Measurements from ENCODE around the gene ITIH6.
"Not testable (repeated sequence)": the region's sequence is repeated elsewhere in the genome, so short reads cannot be mapped to it uniquely, and the experiment has no call there.

ITIH6 gene, protein sequence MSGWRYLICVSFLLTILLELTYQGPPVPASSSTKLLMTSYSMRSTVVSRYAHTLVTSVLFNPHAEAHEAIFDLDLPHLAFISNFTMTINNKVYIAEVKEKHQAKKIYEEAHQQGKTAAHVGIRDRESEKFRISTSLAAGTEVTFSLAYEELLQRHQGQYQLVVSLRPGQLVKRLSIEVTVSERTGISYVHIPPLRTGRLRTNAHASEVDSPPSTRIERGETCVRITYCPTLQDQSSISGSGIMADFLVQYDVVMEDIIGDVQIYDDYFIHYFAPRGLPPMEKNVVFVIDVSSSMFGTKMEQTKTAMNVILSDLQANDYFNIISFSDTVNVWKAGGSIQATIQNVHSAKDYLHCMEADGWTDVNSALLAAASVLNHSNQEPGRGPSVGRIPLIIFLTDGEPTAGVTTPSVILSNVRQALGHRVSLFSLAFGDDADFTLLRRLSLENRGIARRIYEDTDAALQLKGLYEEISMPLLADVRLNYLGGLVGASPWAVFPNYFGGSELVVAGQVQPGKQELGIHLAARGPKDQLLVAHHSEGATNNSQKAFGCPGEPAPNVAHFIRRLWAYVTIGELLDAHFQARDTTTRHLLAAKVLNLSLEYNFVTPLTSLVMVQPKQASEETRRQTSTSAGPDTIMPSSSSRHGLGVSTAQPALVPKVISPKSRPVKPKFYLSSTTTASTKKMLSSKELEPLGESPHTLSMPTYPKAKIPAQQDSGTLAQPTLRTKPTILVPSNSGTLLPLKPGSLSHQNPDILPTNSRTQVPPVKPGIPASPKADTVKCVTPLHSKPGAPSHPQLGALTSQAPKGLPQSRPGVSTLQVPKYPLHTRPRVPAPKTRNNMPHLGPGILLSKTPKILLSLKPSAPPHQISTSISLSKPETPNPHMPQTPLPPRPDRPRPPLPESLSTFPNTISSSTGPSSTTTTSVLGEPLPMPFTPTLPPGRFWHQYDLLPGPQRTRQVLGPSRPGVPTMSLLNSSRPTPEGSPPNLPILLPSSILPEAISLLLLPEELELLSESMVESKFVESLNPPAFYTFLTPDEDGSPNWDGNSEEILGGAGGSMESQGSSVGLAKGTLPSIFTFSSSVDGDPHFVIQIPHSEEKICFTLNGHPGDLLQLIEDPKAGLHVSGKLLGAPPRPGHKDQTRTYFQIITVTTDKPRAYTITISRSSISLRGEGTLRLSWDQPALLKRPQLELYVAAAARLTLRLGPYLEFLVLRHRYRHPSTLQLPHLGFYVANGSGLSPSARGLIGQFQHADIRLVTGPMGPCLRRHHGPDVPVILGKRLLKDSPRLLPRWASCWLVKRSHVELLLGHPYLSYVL

DNA sequence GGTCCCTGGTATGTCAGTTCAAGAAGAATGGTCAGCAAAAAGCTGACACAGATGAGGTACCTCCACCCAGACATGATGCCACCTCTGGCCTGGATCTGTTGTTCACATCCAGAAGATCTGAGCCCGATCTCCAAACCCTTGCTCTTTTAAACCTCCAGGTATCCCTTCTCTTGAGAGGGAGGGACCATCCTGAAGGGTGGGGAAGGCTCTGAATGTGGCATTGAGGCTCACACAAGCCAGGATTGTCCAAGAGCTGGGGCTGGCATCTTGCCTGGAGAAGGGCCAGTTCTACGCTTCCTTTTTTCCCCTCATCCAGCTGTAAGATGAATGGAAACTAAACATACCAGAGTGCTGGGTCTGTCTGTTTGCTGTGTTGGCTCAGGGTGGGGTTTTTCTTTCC lies at the start of gene ITIH6:
Gene ITIH6 (minus strand): TSS at position 119 of the 400 bp plus-strand sequence. CDS start 45 bp downstream, at position 74.
- DNase-seq (ENCODE audit: low spot score) = no peak

DNA sequence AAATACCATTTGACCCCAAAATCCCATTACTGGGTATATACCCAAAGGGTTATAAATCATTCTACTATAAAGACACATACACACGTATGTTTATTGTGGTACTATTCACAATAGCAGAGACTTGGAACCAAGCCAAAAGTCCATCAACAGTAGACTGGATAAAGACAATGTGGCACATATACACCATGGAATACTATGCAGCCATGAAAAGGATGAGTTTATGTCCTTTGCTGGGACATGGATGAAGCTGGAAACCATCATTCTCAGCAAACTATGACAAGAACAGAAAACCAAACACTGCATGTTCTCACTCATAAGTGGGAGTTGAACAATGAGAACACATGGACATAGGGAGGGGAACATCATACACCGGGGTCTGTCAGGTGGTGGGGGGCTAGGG lies 49.6 kb upstream of the ITIH6 start:
- DNase-seq (ENCODE audit: low spot score) = not testable (repeated sequence)

DNA sequence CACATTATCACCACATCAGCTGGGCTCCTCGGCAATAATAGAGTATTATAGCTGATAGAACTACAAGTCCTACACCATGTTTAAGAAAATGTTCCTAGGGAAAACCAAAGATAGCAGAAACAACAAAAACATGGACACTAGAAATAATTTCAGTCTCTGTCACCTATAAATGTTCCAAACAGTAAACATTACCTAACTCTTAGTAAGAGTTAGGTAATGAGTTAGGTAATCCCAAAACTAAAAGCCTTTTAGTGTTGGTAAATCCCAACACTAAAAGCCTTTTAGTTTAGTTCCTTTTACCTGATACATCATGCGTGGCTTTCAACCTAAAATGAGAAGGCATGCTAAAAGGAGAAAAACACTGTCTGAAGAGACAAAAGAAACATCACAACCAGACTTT lies 45.0 kb upstream of the ITIH6 start:
- DNase-seq (ENCODE audit: low spot score) = no peak

DNA sequence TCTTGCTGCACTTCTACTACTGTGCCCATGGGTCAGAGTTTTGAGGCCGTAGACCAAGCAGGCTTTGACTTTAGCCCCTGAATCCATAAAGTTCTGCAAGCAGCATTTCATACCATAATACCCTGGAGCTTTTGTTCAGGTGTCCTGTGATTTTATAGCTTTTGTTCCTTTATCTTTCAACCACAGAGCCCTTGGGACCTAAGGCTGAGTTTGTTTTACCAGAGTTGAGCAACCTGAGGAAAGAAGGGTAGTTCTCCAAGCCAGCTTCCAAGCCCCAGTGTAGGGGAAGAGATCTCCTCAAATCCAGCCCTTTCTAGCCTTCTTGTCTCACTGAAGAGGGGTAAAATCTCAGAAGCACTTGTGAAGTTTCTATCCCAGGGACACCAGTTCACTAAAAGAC lies 44.6 kb upstream of the ITIH6 start:
- DNase-seq (ENCODE audit: low spot score) = no peak

DNA sequence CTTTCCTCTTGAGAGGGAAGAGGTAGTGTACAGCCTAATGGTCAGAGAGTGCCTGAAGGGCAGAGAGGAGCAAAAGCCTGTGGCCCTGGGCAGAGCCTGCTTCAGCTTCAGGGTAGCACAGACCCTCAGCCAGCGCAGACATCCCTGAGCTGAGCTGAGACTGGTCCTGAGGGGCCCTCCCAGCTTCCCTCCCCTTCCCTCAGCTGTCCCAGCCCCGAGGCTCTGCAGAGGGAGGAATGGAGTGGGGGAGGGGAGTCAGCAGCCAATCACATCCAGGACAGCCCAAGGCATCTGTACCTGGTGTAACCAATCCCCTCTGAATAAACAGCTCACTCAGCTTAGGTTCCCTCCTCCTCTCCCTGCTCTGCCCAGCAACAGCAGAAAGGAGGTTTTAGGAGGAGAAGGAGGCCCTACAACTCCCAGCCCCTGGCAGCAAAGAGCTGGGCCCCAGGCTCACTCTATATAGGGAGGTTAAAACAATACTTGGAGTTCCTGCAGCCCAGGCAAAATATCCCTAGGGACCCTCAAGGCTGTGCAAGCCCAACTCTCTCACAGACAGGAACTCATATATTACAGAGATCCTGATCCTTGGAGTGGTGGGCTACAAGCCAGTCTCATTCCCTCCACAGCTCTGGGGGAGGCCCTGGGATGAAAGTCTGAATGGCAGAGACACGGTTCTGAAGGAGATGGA lies 43.3 kb upstream of the ITIH6 start:
- DNase-seq (ENCODE audit: low spot score) = not testable (repeated sequence)

DNA sequence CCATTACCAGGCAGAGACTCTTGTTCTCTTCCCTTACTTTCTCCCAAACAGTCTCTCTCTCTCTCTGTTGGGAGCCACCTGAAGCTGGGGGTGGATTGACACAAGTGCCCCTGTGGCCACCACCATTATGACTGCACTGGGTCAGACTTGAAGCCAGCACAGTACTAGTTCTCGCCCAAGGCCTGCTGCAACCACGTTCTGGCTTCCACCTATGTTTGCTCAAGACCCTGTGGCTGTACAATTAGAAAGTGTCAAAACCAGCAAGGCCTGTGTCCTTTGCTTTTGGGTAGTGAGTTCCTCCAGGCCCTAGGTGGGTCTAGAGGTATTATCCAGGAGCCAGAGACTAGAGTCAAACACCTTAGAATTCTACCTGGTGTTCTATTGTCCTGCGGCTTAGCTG lies 40.5 kb upstream of the ITIH6 start:
- DNase-seq (ENCODE audit: low spot score) = no peak

DNA sequence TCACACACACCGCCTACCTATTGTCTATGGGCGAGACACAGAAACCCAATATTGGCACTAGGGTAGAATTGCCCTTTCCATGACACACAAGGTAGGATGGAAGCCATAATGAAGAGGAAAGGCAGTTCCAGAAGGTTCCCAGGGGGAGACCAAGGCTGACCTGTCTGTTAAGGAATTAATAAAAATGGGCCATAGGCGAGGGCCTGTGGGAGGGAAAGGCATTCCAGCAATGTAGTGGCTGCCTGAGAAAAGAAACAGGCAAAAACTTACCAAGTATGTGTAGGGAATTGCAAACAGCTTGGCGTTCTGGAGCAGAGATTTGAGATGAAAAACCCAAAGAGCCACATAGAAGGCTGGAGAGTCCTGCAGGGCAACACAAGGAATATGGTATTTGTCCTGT lies 28.5 kb upstream of the ITIH6 start:
- no peak for DNase-seq (ENCODE audit: low spot score)

DNA sequence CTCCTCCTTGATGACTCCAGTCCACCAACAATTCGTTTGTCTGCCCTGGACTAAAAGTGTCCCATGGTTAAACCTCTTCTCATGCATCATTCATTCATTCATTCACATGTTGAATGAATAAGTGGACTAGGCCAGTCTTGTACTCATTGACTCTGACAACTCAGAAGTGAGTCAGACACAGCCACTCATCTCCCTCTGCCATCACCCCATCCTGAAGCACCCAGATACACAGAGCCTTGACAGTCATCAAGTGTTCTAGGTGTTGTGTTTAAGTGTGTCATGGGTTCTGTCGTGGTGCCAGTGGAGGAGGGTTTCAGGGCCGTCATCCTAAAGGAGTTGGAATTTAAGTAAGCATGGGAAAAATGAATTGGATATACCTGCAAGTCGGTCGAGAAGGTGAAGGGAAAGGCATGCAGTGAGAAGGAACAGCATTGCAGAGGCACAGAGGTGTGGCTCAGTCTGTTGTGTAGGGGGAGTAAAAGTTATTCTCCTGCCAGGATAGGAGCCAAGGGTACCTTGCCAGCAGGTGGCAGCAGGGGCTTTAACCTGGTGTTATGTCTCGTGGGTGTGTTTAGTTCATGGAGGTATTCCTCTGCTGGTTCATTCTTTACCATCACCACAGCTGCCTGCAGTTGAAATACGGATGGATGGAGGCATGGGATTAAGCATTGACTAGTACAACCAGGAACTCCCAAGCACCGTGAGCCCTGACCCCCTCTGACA lies 27.8 kb upstream of the ITIH6 start:
- DNase-seq (ENCODE audit: low spot score) = no peak

DNA sequence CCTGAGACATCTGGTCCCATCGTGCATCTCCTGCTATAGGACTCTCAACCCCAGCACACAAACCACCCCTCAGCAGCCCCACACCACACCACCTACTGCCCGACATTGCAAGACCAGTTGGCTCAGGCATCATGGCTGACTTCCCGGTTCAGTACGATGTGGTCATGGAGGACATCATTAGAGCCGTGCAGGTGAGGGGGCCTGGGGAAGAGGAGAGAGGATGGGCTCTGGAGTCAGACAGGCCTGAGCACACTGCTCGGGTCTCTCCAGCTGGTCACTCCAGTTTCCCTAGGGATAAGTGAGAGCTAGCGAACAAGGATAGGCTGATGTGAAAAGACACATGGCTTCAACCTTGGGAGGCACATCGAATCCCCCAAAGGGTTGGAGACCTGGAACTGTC lies 26.7 kb upstream of the ITIH6 start:
- no peak for DNase-seq (ENCODE audit: low spot score)

DNA sequence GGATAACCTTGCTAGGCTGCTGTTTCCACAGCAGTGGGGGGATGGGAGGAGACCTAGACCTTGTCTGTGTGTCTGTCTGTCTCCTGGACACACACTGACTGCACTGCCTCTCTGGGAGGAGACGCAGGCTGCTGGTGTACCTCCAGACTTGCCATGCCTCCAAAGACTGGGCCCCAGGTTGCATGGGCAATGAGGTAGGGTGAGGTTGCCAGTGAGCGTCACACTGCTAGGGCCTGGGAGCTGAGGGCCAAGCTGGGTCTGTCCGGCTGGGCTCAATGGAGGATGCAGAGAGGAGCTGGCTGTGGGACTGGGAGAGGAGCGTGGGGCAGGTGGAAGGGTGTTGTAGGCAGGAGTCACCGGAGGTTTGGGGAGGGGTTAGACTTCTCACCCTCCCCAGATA lies 26.1 kb upstream of the ITIH6 start:
- DNase-seq (ENCODE audit: low spot score) = no peak

DNA sequence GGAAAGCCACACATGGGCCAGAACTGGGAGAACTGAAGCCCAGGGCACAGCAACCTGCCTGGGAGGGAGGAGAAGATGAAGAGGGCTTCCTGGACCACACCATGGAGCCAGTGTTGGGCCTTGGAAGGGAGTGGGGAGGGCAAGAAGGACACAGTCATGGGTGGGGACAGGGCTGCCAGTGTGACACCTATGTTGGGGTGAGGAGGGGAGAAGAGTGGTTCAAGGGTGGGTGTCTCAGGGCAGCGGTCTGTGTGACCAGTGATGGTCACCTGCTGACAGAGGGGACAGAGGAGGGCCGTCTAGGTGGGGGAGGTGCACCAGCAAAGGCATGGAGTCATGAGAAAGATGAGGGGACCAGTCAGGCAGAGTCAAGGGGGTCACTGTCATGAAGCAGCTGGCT lies 23.3 kb upstream of the ITIH6 start:
- no peak for DNase-seq (ENCODE audit: low spot score)

DNA sequence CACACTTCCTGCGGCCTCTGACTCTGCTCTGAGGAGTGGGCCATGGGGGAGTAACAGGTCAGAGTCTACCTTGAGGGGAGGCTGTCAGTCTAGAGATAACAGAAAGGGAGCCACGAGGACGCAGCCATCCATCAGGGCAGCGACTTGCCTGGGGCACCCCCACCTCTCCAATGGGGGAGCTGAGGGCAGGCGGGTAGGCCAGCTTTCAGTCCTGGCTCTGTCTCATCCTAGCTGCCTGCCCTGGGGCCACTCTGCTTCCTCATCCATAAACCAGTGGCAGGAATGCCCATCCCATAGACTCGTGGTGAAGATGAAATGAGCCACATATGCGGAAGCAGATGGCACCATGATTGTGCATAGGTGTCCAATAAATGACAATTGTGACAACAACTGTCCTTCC lies 22.7 kb upstream of the ITIH6 start:
- DNase-seq (ENCODE audit: low spot score) = no peak

DNA sequence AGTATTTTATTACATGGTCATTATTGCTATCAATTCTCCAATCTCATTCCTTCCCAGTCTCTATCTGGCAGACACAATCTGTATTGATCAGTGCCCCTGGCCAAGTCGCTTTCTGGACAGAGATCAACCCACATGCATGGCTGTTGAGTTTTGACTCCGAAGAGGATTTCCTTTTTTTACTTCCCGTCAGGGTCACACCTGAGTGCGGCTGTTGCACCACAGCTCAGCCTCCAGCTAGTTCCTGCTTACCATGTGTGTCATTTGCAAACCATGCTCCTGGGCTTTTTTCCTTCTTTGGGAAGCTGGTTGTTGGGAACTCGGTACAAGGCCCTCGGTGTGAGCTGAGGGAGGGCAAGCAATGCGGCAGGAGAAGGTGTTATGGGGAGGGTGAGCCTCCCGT lies 21.1 kb upstream of the ITIH6 start:
- no peak for DNase-seq (ENCODE audit: low spot score)

DNA sequence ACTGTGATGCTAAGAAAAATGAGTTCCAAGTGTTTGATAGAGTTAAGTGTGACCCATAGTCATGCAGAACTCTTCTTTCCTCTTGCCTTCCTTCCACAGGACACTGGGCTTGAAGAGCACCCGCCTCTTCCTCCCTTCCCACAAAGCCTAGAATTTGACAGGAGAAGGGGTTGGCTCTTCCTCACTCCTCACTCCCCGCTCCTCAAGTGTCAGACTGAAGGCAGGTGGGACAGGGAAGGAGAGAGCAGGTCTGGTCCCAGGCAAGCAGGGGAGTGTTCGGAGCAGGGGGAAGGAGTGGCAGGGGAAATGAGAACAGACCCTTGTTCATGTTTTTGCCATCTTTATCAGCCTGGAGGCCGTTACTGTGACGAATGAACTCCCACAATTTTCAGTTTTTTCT lies 20.2 kb upstream of the ITIH6 start:
- no peak for DNase-seq (ENCODE audit: low spot score)

DNA sequence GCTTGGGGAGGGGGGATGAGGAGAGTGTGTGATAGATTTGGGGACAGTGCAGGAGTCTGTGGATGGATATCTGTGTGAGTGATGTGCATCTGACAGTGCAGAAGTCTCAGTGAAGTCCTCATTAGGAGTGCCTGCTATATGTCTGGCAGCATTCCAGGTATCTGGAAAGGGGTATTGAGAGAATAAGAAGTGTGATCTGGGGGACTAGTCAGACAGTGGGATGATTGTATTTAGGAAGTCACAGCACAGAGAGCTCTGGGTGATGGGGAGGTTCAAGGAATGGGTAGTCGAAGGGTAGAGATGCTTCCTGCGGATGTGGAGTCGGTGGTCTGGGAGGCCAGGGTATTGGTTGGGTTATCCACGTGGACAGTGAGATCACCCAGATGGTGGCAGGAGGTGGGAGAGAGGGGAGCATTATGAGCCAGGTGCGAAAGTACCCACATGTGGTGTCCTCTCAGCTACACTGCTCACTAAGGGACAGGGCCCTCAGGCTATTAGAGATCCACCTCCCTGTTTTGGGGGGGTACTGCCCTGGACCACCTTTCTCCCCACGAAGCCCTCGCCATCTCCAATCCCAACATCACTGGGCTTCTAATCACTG lies 19.3 kb upstream of the ITIH6 start:
- no peak for DNase-seq (ENCODE audit: low spot score)

DNA sequence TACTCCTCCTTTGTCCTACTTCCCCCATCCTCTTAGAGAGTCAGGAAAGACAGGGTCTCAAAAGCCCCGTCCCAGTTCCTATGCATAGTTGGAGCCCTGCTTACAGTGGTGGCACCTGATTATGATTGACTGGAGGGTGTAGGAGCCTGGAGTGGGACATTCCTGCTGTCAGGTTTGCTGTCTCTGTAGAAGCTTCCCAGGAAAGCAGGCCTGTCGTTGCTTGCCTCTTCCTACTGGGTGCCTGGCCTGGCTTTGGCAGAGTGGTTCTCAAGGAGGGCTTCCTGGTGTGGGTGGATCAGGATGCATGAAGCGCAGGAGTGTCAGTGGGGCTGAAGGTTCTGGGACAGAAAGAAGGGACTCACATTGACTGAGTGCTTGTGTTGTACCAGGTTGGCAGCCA lies 14.3 kb upstream of the ITIH6 start:
- no peak for DNase-seq (ENCODE audit: low spot score)

DNA sequence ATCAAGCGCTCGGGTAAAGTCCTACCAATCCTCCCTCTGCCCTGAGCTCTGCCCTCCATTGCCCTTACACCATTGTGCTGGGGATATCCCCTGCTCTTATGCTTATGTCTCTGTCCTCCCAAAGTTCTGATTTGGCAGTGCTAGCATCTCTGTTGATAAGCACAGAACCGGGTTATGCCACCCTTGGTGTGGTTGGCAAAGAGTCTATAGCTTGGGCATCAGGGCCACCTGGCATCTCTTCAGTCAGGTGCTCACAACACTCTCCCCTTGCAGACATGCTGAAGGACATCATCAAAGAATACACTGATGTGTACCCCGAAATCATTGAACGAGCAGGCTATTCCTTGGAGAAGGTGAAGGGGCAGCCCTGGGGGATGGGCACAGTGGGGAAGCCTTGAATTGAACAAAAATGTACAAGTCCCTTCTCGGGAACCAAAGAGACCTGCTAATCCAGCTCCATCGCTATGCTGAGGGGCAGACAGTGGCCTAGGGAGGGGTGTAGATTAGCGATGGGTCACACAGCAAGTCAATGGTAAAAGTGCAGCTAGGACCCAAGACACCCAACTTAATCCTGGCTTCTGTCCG lies 13.3 kb upstream of the ITIH6 start:
- DNase-seq (ENCODE audit: low spot score) = no peak

DNA sequence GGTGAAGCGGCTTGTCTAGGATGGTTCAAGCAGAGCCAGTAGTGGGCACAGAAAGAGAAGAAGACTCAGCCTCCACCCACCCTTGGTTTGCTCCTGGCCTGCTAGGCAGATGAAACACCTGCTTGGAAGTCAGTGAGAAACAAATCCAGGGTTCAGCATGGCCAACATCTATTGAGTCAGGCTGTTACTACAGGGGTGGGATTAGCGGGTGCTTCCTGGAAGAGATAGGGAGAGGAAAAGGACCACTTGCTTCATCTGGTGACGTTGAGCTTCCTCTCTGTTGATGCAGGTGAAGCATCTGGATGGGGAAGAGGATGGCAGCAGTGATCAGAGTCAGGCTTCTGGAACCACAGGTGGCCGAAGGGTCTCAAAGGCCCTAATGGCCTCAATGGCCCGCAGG lies 12.5 kb upstream of the ITIH6 start:
- DNase-seq (ENCODE audit: low spot score) = no peak

DNA sequence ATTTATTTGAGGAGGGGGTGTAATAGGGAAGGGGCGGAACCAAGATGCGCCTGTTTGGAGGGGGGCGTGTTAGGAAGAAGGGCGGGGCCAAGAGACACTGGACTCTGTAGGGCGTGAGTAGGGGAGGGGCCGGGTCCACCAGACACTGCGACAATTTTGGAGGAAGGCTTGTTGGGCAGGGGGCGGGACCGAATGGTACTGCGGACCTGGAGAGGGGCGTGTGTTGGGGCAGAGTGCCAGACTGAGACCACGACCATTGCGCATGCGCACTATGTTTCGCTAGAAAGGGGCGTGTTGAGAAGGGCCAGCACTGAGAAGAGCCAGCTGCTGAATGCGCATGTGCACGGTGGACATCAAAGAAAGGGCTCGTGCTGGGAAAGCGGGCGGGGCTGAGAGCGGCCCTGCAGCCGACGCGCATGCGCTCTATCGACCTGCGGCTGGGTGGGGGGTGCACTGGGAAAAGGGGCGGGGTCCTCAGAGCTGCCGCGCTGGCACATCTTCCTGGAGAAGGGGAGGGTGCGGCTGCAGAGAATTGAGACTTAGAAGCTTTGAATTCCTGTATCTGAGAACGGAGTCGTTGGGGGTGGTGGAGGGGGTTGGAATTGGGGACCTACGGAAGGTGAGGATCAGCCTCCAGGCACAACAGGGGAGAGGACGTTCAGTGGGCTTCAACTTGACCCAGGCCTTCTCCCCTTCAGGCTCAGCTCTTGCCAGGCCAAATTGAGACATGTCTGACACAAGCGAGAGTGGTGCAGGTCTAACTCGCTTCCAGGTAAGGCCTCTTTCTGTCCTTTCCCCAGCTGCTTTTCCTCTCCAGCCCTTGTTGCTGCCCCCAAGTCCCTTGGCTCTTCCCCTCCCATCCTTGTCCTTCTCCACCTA lies 10.8 kb upstream of the ITIH6 start:
- peak; percentile 94 for DNase-seq (ENCODE audit: low spot score)

All from Ammon's horn (tissue), 1 donor.